ENCODE measurements around the gene HTRA3.

HTRA3 gene

GRCh38 chr4:8293131-8293975, 23.8 kb downstream of the HTRA3 start:
- DNase-seq (ENCODE audit: extremely low read depth, low read depth): no peak
- no peak overlapping the region for H3K4me3 ChIP-seq (replicated peaks; ENCODE audit: low read depth, low read length)
- TF ChIP-seq, protein P1, sequence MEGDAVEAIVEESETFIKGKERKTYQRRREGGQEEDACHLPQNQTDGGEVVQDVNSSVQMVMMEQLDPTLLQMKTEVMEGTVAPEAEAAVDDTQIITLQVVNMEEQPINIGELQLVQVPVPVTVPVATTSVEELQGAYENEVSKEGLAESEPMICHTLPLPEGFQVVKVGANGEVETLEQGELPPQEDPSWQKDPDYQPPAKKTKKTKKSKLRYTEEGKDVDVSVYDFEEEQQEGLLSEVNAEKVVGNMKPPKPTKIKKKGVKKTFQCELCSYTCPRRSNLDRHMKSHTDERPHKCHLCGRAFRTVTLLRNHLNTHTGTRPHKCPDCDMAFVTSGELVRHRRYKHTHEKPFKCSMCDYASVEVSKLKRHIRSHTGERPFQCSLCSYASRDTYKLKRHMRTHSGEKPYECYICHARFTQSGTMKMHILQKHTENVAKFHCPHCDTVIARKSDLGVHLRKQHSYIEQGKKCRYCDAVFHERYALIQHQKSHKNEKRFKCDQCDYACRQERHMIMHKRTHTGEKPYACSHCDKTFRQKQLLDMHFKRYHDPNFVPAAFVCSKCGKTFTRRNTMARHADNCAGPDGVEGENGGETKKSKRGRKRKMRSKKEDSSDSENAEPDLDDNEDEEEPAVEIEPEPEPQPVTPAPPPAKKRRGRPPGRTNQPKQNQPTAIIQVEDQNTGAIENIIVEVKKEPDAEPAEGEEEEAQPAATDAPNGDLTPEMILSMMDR (IDR thresholded peaks at IDR 0.05; ENCODE audit: low read depth, low read length, missing control alignments): no peak

GRCh38 chr4:8294036-8294435, 24.5 kb downstream of the HTRA3 start:
- no peak overlapping the region for H3K4me3 ChIP-seq (replicated peaks; ENCODE audit: low read depth, low read length)
- TF ChIP-seq, protein P1 (IDR thresholded peaks at IDR 0.05; ENCODE audit: low read depth, low read length, missing control alignments): no peak
- DNase-seq (ENCODE audit: extremely low read depth, low read depth): no peak

DNA sequence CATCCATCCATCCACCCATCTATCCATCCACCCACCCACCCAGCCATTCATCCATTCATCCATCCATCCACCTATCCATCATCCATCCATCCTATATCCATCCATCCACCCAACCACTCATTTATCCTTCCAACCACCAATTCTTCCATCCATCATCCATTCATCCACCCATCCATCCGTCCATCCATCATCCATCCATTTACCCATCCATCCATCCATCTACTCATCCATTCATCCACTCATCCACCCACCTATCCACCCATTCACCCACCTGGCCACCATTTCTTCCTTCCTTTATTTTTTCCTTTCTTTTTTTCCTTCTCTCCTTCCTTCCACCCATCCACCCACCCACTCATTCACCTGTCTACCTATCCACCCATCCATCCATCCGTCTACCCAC, 25.2 kb downstream of the HTRA3 start:
- no peak overlapping the region for H3K4me3 ChIP-seq (replicated peaks; ENCODE audit: low read depth, low read length)
- TF ChIP-seq, protein P1 (IDR thresholded peaks at IDR 0.05; ENCODE audit: low read depth, low read length, missing control alignments): no peak
- DNase-seq (ENCODE audit: extremely low read depth, low read depth): no peak

DNA sequence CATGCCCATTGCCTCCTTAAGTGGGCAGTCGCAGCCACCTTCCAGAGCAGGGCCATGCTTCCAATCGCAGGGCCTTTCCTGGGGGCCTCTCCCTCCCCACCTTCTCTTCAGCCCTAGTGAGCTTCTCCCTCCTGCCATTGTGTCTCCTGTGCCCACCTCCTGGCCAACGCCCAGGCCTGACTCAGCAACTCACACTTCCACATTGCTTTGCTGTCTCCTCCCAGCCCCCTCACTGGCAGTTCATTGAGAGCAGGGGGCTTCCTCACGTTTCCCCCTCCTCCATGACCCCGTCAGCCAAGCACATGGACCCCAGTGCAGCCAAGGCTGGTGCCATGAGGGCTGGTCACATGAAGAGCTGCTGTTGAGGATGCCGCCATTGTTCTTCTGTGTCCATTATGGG, 25.9 kb downstream of the HTRA3 start:
- TF ChIP-seq, protein P1 (IDR thresholded peaks at IDR 0.05; ENCODE audit: low read depth, low read length, missing control alignments): no peak
- DNase-seq (ENCODE audit: extremely low read depth, low read depth): no peak
- H3K4me3 ChIP-seq (replicated peaks; ENCODE audit: low read depth, low read length): no peak overlapping the region

DNA sequence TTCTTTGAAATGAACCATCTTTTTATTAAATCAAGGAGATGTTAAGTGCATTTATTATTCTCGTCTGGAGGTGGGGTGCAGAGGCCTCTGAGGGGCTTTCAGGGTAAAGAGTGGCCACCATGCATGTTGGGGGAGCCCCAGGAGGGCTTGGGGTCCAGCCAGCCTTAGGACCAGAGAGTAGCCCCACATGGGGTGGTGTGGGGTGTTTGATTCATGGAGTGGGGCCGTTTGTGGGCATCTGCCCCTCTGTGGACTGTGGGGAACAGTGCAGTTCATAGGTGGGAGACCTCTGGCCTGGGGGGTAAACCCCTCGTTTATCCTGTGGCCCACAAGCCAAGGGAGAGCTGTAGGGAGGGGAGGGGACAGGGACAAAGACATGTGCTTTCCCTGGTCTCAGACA, 26.9 kb downstream of the HTRA3 start:
- H3K4me3 ChIP-seq (replicated peaks; ENCODE audit: low read depth, low read length): no peak overlapping the region
- TF ChIP-seq, protein P1 (IDR thresholded peaks at IDR 0.05; ENCODE audit: low read depth, low read length, missing control alignments): no peak
- DNase-seq (ENCODE audit: extremely low read depth, low read depth): no peak

- DNase-seq (ENCODE audit: extremely low read depth, low read depth): no peak
- TF ChIP-seq, protein P1 (IDR thresholded peaks at IDR 0.05; ENCODE audit: low read depth, low read length, missing control alignments): no peak
- no peak overlapping the region for H3K4me3 ChIP-seq (replicated peaks; ENCODE audit: low read depth, low read length)
Measured at GRCh38 chr4:8297141-8297601, 27.6 kb downstream of the HTRA3 start.

Data from HFF-Myc (cell line).